ENCODE measurements around the gene EBI3. TPM values are rescaled to one million over a fixed set of nuclear protein-coding genes. Genes with fewer than 3 reads are reported as not detected.
A peak's percentile ranks its signal among the peaks of the same experiment; 100 is the strongest.

Gene EBI3
- total and polyA plus RNA-seq, 2 of the 8 experiments (the other 6 are each of a cell fraction or from before 2014, with no cell fraction given), result 0.99 to 8.4 TPM

DNA sequence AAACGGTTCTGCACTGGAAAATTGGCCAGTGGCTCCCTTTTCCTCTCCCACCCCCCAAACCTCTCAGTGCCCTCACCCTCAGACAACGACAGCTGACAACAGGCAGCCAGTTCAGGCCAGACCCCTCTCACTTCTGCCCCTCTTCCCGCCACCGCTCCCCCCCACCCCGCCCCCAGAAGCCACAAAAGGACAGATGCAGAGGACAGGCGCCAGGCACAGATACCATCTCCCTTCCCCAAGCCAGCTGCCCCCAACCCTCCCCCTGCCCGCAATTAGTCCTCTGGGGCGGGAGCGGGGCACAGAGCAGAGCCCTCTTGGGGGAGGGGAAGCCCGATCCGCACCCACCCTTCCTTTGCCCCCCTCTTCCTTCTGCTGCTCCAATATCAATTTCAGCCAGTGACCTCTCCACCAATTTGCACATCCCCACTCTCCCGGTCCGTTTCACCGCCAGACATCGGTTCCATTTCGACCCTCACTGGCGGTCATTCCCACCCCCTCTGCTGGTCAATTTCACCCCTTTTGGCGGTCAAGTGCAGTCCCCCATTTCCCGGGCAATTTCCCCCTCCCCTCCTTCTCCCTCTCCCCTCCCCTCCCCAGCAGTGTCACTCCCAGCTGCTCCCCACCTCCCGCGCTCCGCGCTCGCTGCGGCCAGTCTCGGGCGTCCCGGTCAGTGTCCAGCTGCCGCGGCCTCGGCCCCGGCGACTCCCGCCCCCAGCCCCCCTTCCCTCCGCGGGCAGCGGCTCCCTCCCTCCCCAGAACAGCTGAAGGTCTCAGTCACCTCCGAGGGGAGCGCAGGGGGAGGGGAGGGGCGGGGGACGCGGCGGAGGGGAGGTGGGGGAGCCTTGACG lies 49.3 kb downstream of the EBI3 start, which contains the start of gene SHD:
TSS of gene SHD (plus strand) at position 848 of the 848 bp plus-strand sequence. CDS start 798 bp downstream, outside the sequence.
- no peaks in the 10 kb centered on the region for H3K79me2 ChIP-seq (ENCODE audit: control insufficient read depth in 1 of 2, insufficient read depth in 2 of 2, low read length in 2 of 2)
- TF ChIP-seq, protein P1, sequence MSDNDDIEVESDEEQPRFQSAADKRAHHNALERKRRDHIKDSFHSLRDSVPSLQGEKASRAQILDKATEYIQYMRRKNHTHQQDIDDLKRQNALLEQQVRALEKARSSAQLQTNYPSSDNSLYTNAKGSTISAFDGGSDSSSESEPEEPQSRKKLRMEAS (IDR thresholded peaks at IDR 0.05), result no peak
- TF ChIP-seq SAP30 (IDR thresholded peaks at IDR 0.05; ENCODE audit: insufficient read depth, insufficient replicate concordance, low read length) (no peak), SIRT6 (IDR thresholded peaks at IDR 0.05; ENCODE audit: low read length) (no peak), KDM4A (IDR thresholded peaks at IDR 0.05; ENCODE audit: low read depth, low read length, severe bottlenecking) (no peak), SP4 (IDR thresholded peaks at IDR 0.05; ENCODE audit: low read length) (no peak), CBX5 (IDR thresholded peaks at IDR 0.05; ENCODE audit: low read depth, low read length) (no peak), CBX8 (IDR thresholded peaks at IDR 0.05; ENCODE audit: borderline replicate concordance, low read depth, low read length) (no peak), CTBP2 (IDR thresholded peaks at IDR 0.05; ENCODE audit: borderline replicate concordance, insufficient read depth, insufficient read length, low read length) (peak; percentile 24)
- TF ChIP-seq, protein P2, sequence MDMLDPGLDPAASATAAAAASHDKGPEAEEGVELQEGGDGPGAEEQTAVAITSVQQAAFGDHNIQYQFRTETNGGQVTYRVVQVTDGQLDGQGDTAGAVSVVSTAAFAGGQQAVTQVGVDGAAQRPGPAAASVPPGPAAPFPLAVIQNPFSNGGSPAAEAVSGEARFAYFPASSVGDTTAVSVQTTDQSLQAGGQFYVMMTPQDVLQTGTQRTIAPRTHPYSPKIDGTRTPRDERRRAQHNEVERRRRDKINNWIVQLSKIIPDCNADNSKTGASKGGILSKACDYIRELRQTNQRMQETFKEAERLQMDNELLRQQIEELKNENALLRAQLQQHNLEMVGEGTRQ (IDR thresholded peaks at IDR 0.05; ENCODE audit: low read length), result no peak

More for the DNA sequence above, 49.3 kb downstream of the EBI3 start, which contains the start of gene SHD:
- Histone ChIP-seq H4K8ac (ENCODE audit: extremely low read depth, insufficient read depth, low read length) (peak within 1 kb of the TSS; percentile 86; the same call in 1 of the 2 replicates), H3K18ac (ENCODE audit: extremely low read depth, low read length) (peak within 1 kb of the TSS; percentile 71), H3K27me3 (replicated peaks in 1 of 4; ENCODE audit: control insufficient read depth in 3 of 4, extremely low read depth in 1 of 4, insufficient read depth in 3 of 4, low read length in 3 of 4) (peaks cover 9 to 35% (median 29%) of the 10 kb centered on the region in 4 experiments), H2BK5ac (ENCODE audit: low read depth, low read length) (no peak within 1 kb of the TSS), H3K27ac (ENCODE audit: low read depth, low read length) (no peak within 1 kb of the TSS), H2BK120ac (replicated peaks; ENCODE audit: low read depth, low read length) (no peak within 1 kb of the TSS), H3K56ac (replicated peaks; ENCODE audit: insufficient read length, low read depth, low read length) (no peak within 1 kb of the TSS), H2BK12ac (ENCODE audit: low read depth, low read length) (0 out of 2 replicates have a peak within 1 kb of the TSS, but pooled peaks have one; percentile 50), H3K23ac (ENCODE audit: insufficient read length) (no peak within 1 kb of the TSS), H2AFZ (ENCODE audit: low read length) (peak within 1 kb of the TSS; percentile 82; the same call in 1 of the 2 replicates), H3K4me3 (ENCODE audit: extremely low read depth in 1 of 4, insufficient read depth in 2 of 4, low read depth in 3 of 4, low read length in 4 of 4) (peak within 1 kb of the TSS; percentile 49 to 88 (median 57)), H2BK20ac (ENCODE audit: low read length) (peak within 1 kb of the TSS; percentile 48; the same call in 1 of the 2 replicates), H3K4me2 (ENCODE audit: insufficient read depth in 1 of 2, low read depth in 2 of 2, low read length in 2 of 2) (peak within 1 kb of the TSS; percentile 78 to 88), H3K23me2 (ENCODE audit: low read depth, low read length) (peaks cover 9% of the 10 kb centered on the region; the same call in 1 of the 2 replicates), H3K79me1 (ENCODE audit: low read depth, low read length) (no peaks in the 10 kb centered on the region), H4K20me1 (replicated peaks in 1 of 2; ENCODE audit: control insufficient read depth in 1 of 2, insufficient read depth in 2 of 2, low read length in 2 of 2) (peaks cover 0 to under 1% of the 10 kb centered on the region in 2 experiments), H2BK15ac (ENCODE audit: low read length) (peak within 1 kb of the TSS; percentile 61; the same call in 1 of the 2 replicates), H3K36me3 (ENCODE audit: control insufficient read depth in 2 of 4, insufficient read depth in 4 of 4, low read length in 3 of 4) (no peaks in the 10 kb centered on the region), H3K4ac (replicated peaks; ENCODE audit: insufficient read length, low read depth, low read length) (no peak within 1 kb of the TSS), H4K91ac (replicated peaks; ENCODE audit: insufficient read length, low read length) (no peak within 1 kb of the TSS), H2AK5ac (ENCODE audit: low read depth, low read length) (no peak within 1 kb of the TSS), H3K9ac (replicated peaks in 1 of 4; ENCODE audit: extremely low read depth in 1 of 4, low read depth in 3 of 4, low read length in 3 of 4) (peak within 1 kb of the TSS in 1 of 4 experiments; percentile 31; a peak in 3 of 7 replicates), H3K9me3 (ENCODE audit: insufficient read depth in 2 of 2, low read depth in 1 of 2, low read length in 1 of 2) (no peaks in the 10 kb centered on the region), H3K4me1 (replicated peaks in 1 of 4; ENCODE audit: control insufficient read depth in 3 of 4, insufficient read depth in 4 of 4, low read length in 3 of 4) (no peaks in the 10 kb centered on the region; a peak in 4 of 7 replicates), H4K5ac (ENCODE audit: insufficient read length, low read depth, low read length) (no peak within 1 kb of the TSS), H3K14ac (ENCODE audit: insufficient read length) (no peak within 1 kb of the TSS)
- WGBS, 2 experiments (ENCODE audit: extremely low coverage in 1 of 2, insufficient coverage in 1 of 2, insufficient read length in 1 of 2, insufficient replicate concordance in 2 of 2, low coverage in 1 of 2, low lambda C conversion rate in 2 of 2, missing lambda C conversion rate in 1 of 2), result 2% methylated on average over 7 of the region's 44 CpGs; no CpG with 5 or more reads in 1 of the 2 experiments
- POLR2A ChIA-PET (ENCODE audit: partially characterized antibody), result interaction anchor here (0.6 to 4.0 kb wide), 11 partner anchors 8 to 732 kb away, joined by 3 to 19 read pairs (median 3); partner anchors contain the start of genes MPND and YJU2
- CTCF ChIA-PET (ENCODE audit: partially characterized antibody), result interaction anchor here (0.7 to 14.6 kb wide), 10 partner anchors 10 to 178 kb away, joined by 3 to 311 read pairs (median 4); partner anchors contain the start of genes MPND and STAP2
- DNase-seq (ENCODE audit: low read depth in 1 of 2, low spot score in 2 of 2), result peak in 1 of 2 experiments; percentile 71
- no peak for FAIRE-seq

All from H1 (cell line).